Measurements from ENCODE around the gene TMEM145. TPM values are rescaled to one million over a fixed set of nuclear protein-coding genes. Genes with fewer than 3 reads are reported as not detected.
A peak's percentile ranks its signal among the peaks of the same experiment; 100 is the strongest.

Gene TMEM145
- total and polyA plus RNA-seq, 9 of the 15 experiments (the other 6 are each of a cell fraction or from before 2014, with no cell fraction given) = 0.80 to 5.5 (median 1.9) TPM; not detected in 3

DNA sequence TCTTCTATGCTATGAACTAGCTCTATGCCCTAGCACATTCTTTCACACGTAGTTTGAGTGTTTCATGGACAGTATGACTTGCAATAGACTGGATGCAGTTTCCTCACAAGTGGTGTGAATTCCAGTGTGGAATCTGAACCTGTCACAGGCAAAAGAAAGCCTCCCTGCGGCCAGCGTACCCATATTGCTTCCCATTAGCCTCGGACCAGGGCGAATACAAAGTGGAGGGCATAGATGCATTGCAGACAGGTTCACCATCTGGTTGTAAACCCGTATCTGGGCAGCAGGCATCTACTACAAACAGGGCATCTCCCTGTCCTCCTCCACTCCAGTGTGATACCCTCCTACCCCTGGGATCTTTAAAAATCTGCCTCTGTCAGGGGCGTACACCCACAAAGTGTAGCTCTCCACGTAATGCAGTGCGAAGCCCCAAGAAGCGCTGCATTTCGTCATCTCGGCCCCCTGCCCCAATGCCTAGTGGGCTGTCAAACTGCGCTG is 45.4 kb upstream of the TMEM145 start (continued):
- 0 out of 2 replicates have a peak, but pooled peaks have one; percentile 43 for TF ChIP-seq CREB3 (tag; conservative IDR thresholded peaks at IDR 0.05; ENCODE audit: low read depth)
- TF ChIP-seq MGA (IDR thresholded peaks at IDR 0.05) = no peak
- 0 out of 2 replicates have a peak, but pooled peaks have one; percentile 19 for TF ChIP-seq GABPB2 (CRISPR knock-in tag; conservative IDR thresholded peaks at IDR 0.05)
- TF ChIP-seq HDGF (IDR thresholded peaks at IDR 0.05) = 0 out of 2 replicates have a peak, but pooled peaks have one; percentile 71
- 0 out of 2 replicates have a peak, but pooled peaks have one; percentile 25 for TF ChIP-seq ZNF121 (CRISPR knock-in tag; conservative IDR thresholded peaks at IDR 0.05)
- TF ChIP-seq HDAC8 (tag; IDR thresholded peaks at IDR 0.05) = 0 out of 2 replicates have a peak, but pooled peaks have one; percentile 41
- TF ChIP-seq NKRF (IDR thresholded peaks at IDR 0.05; ENCODE audit: borderline replicate concordance) = peak; percentile 62; the same call in 1 of the 2 replicates
- TF ChIP-seq ESRRB (CRISPR knock-in tag; IDR thresholded peaks at IDR 0.05; ENCODE audit: borderline replicate concordance) = no peak

Measured in K562 (cell line).